Measurements from ENCODE around the gene APOBEC3B.

GRCh38 chr22:38937541-38937940 lies 44.6 kb upstream of the APOBEC3B start:
- TF ChIP-seq CTCF (IDR thresholded peaks at IDR 0.05) (no peak), POLR2A (IDR thresholded peaks at IDR 0.05) (no peak)

All from uterus (tissue), 2 donors.